ENCODE data around the gene THBS1.

Gene THBS1

GRCh38 chr15:39641191-39641889, 60.5 kb downstream of the THBS1 start:
- DNase-seq: peak; percentile 64

GRCh38 chr15:39642011-39642640, 61.2 kb downstream of the THBS1 start:
- peak; percentile 65 for DNase-seq

- DNase-seq: no peak
These were observed 62.8 kb downstream of the THBS1 start for GRCh38 chr15:39643727-39644126.

GRCh38 chr15:39644136-39644535, 63.3 kb downstream of the THBS1 start:
- DNase-seq: no peak

GRCh38 chr15:39645138-39645975, 64.5 kb downstream of the THBS1 start:
- DNase-seq: no peak

GRCh38 chr15:39645976-39646257, 65.0 kb downstream of the THBS1 start:
- no peak for DNase-seq

- DNase-seq: no peak
These were observed 65.5 kb downstream of the THBS1 start for GRCh38 chr15:39646425-39646824.

All from HCEC 1CT (cell line).